AG08396 (cell line): ENCODE results near the gene NAPB.

ENCODE experiments used
- DNase-seq: peaks from one replicate; pipeline ENCODE4 v3.0.0; 2012; ENCODE audit warnings: low spot score, mixed read lengths

NAPB gene

DNA sequence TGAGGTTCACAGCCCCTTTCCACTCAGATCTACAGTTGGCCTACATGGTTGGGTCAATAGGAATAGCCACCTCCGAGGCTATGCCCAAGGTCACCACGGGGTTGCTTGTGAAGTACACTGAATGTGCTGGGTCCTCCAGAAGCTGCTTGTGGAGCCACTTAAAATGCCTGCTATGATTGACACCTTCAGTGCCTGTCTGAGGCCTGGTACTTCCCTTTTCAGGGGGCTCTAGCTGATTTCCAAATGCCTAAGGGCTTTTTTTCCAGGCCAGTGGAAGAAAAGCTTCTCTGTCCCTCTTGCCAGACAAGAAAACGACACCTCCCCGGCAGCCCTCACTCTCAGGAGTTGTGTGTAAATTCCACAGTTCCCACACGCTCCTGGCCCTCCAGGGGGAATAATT, 77.0 kb downstream of the NAPB start:
- no peak for DNase-seq

- no peak for DNase-seq
These were observed 77.7 kb downstream of the NAPB start for GRCh38 chr20:23343590-23343989.

DNA sequence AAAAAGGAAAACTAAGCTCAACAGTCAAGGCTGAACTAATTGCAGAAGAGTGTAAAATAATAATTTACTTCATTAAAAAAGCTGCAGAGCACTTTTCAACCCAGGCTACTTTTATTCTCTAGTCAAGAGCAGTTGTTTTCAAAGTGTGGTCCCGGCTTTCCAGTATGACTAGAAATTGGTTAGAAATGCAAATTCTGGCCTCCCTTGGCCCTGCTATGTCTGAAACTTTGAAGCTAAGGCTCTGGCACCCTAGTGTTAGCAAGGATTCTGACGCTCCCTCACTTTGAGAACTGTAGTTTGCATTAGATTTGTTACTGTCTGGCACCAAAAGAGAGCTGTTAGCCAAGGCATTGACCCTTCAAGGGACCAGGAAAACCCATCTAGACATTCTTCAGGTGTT, 80.2 kb downstream of the NAPB start:
- DNase-seq, result no peak

DNA sequence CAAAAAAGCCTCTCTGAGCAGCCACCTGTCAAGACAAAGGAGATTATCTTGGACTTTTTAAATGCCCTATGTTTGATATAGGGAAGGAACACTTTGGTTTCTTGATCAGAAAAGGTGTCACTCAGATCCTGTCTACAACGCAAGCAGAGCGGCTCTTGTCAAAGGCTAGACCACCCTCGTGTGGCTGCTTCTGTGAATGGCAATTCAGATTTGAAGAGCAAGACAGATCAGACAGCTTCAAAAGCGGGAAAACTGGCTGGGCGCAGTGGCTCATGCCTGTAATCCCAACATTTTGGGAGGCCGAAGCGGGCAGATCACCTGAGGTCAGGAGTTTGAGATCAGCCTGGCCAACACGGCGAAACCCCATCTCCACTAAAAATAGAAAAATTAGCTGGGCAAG, 80.8 kb downstream of the NAPB start:
- peak; percentile 56 for DNase-seq

DNA sequence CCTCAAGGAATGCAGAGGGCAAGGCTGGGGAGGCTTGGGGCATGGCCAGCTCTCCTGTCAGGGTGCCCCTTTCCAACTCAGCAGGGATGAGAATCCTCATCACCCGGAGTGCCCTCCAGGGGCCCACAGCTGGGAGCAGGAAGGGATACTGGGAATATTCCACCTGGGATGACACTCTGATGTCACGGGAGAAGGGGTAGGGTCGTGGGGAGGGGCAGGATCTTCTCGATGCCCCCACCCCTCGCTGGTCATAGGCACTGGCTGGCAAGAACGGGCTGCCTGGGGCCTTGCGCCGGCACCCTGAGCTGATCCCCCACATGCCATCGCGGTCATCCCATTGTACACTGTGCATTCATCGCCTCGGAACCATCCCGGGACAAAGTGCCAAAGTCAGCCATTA, 81.3 kb downstream of the NAPB start:
- DNase-seq, result no peak

DNA sequence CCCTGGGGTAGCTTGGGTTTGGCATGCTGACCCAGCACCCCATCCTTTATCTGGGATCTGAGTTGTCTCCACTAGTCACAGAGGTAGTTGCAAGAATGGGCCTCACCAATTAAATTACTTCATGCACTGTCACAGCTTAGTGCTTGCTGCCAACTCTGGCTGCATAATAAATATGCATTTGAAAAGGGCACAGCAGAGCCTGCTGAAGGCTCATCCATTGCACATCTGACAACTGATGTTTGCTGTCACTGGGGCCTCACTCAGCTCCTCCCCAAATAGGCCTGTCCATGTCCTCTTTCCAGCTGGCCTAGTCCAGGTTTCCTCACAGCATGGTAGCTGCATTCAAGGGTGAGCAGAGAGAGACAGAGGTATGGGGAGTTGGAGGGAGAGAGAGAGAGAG, 84.0 kb downstream of the NAPB start:
- DNase-seq, result no peak

GRCh38 chr20:23336476-23336875, 84.8 kb downstream of the NAPB start:
- no peak for DNase-seq

DNA sequence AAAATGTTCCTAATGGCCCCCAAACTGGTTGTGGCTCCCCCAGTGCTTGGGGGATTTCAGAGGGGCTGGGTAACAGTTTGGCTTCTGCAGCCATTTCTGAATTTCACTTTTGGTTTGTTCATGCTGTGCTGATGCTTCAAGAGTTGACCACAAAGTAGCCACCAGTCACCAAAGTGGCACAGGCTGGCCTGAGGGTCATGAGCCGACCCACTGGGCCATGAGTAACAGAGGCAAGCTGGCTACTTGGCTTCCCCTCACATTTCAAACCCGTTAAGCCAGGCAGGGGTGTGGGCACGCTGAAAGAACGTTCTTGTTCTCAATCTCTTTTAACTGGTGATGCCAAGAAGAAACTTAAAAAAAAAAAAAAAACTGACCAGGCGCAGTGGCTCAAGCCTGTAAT, 85.8 kb downstream of the NAPB start:
- DNase-seq, result no peak

- no peak for DNase-seq
These were observed 87.2 kb downstream of the NAPB start for GRCh38 chr20:23334111-23334510.

GRCh38 chr20:23332467-23332866, 88.8 kb downstream of the NAPB start:
- DNase-seq, result no peak

- no peak for DNase-seq
These were observed 89.6 kb downstream of the NAPB start for GRCh38 chr20:23331450-23332350.

GRCh38 chr20:23327617-23328333, 93.5 kb downstream of the NAPB start:
- no peak for DNase-seq

DNA sequence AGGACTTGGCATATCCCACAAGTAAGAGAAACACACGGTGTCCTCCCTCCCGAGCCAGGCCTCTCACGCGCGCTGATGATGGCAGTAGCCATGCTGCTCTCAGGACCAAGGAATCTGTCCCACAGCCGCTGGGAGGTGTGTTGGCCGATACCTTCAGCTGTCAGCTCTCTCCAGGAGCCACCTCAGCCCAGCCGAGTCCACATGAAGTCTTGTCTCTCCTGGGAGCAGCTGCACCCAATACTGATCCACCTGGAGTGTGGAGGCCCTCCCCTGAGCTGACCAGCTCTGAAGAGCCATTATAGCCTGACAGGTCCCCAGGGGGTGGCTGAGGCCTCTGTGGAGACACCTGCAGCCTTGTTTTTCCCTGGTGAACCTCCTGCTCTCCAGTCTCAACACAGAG, 94.5 kb downstream of the NAPB start:
- DNase-seq, result no peak

- no peak for DNase-seq
These were observed 96.2 kb downstream of the NAPB start for GRCh38 chr20:23325107-23325506.
